ENCODE measurements around the gene OSTF1. TPM values are rescaled to one million over a fixed set of nuclear protein-coding genes. Genes with fewer than 3 reads are reported as not detected.

The OSTF1 gene
- total RNA-seq, 6 experiments from 2014 or later: 19.7 to 34.6 (median 24.7) TPM

GRCh38 chr9:75134495-75134894, 46.2 kb downstream of the OSTF1 start:
- Histone ChIP-seq H3K27me3 (no peaks in the 10 kb centered on the region), H3K27ac (no peak overlapping the region), H3K4me1 (no peaks in the 10 kb centered on the region), H3K9me3 (no peaks in the 10 kb centered on the region), H3K36me3 (peaks cover 0 to 49% (median 3%) of the 10 kb centered on the region in 4 donors), H3K4me3 (no peak overlapping the region)
- 88% methylated on average over 2 of the region's 2 CpGs for WGBS (ENCODE audit: insufficient coverage, low coverage, low lambda C conversion rate, missing lambda C conversion rate)
- ATAC-seq (no peak), DNase-seq (no peak)
- no peak for TF ChIP-seq POLR2A (IDR thresholded peaks at IDR 0.05)
- TF ChIP-seq CTCF (IDR thresholded peaks at IDR 0.05): no peak
- intact Hi-C loops (cut with DNase I): no loop called here

- Histone ChIP-seq H3K27ac (no peak overlapping the region), H3K27me3 (no peaks in the 10 kb centered on the region), H3K36me3 (peaks cover 0 to 44% (median 1%) of the 10 kb centered on the region in 4 donors), H3K4me1 (no peaks in the 10 kb centered on the region), H3K9me3 (no peaks in the 10 kb centered on the region), H3K4me3 (no peak overlapping the region)
- DNase-seq: no peak
- TF ChIP-seq CTCF (IDR thresholded peaks at IDR 0.05) (no peak), POLR2A (IDR thresholded peaks at IDR 0.05) (no peak)
- no peak for ATAC-seq
- intact Hi-C loops (cut with DNase I): no loop called here
- WGBS (ENCODE audit: insufficient coverage, low coverage, low lambda C conversion rate, missing lambda C conversion rate): 92% methylated on average over 1 of the region's 1 CpG
Measured at GRCh38 chr9:75138260-75139040, 50.1 kb downstream of the OSTF1 start.

- DNase-seq: no peak
- H3K36me3 ChIP-seq: peaks cover 0 to 46% (median 1%) of the 10 kb centered on the region in 4 donors
- intact Hi-C loops (cut with DNase I): no loop called here
- TF ChIP-seq POLR2A (IDR thresholded peaks at IDR 0.05) (no peak), CTCF (IDR thresholded peaks at IDR 0.05) (no peak)
- ATAC-seq: no peak
- WGBS (ENCODE audit: insufficient coverage, low coverage, low lambda C conversion rate, missing lambda C conversion rate): 83% methylated on average over 7 of the region's 7 CpGs
- no peaks in the 10 kb centered on the region for H3K9me3 ChIP-seq
- H3K4me1 ChIP-seq: no peaks in the 10 kb centered on the region
- no peaks in the 10 kb centered on the region for H3K27me3 ChIP-seq
- no peak overlapping the region for H3K4me3 ChIP-seq
- no peak overlapping the region for H3K27ac ChIP-seq
Measured at GRCh38 chr9:75139201-75139600, 50.9 kb downstream of the OSTF1 start.

- H3K9me3 ChIP-seq: no peaks in the 10 kb centered on the region
- no peak for TF ChIP-seq POLR2A (IDR thresholded peaks at IDR 0.05)
- TF ChIP-seq CTCF (IDR thresholded peaks at IDR 0.05): no peak
- intact Hi-C loops (cut with DNase I): no loop called here
- 97% methylated on average over 3 of the region's 3 CpGs for WGBS (ENCODE audit: insufficient coverage, low coverage, low lambda C conversion rate, missing lambda C conversion rate)
- ATAC-seq (no peak), DNase-seq (no peak)
- peaks cover 0 to 39% (median 1%) of the 10 kb centered on the region in 4 donors for H3K36me3 ChIP-seq
- H3K27ac ChIP-seq: no peak overlapping the region
- no peak overlapping the region for H3K4me3 ChIP-seq
- no peaks in the 10 kb centered on the region for H3K27me3 ChIP-seq
- H3K4me1 ChIP-seq: no peaks in the 10 kb centered on the region
Measured at GRCh38 chr9:75140261-75140660, 51.9 kb downstream of the OSTF1 start.
